Breast epithelium (tissue), 3 donors: ENCODE measurements around the gene SEMA4C.
A peak's percentile ranks its signal among the peaks of the same experiment; 100 is the strongest.

ENCODE experiments used
- POLR2A ChIP-seq: fragments of 450-650 bp; IDR thresholded peaks from one replicate; pipeline ENCODE4 v1.6.1; 2016; ENCODE audit warnings: antibody characterized with exemption, mild to moderate bottlenecking, moderate library complexity
- POLR2AphosphoS5 ChIP-seq, 3 donors: sonication (generic); formaldehyde crosslinking; IDR thresholded peaks; one replicate each; pipeline ENCODE4 v1.6.1; 2017; ENCODE audit warnings: antibody characterized with exemption in 3 of 3
- TF ChIP-seq, protein P1 (sequence below), 3 donors: fragments of 450-650 bp; IDR thresholded peaks; one replicate each; pipeline ENCODE4 v1.5.1; 2016 to 2017; ENCODE audit warnings: antibody characterized with exemption in 3 of 3, mild to moderate bottlenecking in 3 of 3, moderate library complexity in 3 of 3

- TF ChIP-seq, protein P1, sequence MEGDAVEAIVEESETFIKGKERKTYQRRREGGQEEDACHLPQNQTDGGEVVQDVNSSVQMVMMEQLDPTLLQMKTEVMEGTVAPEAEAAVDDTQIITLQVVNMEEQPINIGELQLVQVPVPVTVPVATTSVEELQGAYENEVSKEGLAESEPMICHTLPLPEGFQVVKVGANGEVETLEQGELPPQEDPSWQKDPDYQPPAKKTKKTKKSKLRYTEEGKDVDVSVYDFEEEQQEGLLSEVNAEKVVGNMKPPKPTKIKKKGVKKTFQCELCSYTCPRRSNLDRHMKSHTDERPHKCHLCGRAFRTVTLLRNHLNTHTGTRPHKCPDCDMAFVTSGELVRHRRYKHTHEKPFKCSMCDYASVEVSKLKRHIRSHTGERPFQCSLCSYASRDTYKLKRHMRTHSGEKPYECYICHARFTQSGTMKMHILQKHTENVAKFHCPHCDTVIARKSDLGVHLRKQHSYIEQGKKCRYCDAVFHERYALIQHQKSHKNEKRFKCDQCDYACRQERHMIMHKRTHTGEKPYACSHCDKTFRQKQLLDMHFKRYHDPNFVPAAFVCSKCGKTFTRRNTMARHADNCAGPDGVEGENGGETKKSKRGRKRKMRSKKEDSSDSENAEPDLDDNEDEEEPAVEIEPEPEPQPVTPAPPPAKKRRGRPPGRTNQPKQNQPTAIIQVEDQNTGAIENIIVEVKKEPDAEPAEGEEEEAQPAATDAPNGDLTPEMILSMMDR (IDR thresholded peaks at IDR 0.05), result no peak
- TF ChIP-seq POLR2AphosphoS5 (IDR thresholded peaks at IDR 0.05), result peak in 1 of 3 donors; percentile 17
- no peak for TF ChIP-seq POLR2A
Observed at GRCh38 chr2:96870626-96871255, 861 bp upstream of the SEMA4C start.
